IMR-90 (cell line): ENCODE measurements around the gene NKX1-1. TPM values are rescaled to one million over a fixed set of nuclear protein-coding genes. Genes with fewer than 3 reads are reported as not detected.

Experiments
- polyA plus RNA-seq, 3 experiments: library from polyadenylated mRNA; depleted of rRNA; stranded (reverse); fragments of >200 nt; gene quantifications; 2 replicates each; pipeline ENCODE4 v1.2.3, GENCODE V29; 2012; ENCODE audit warnings: low replicate concordance in 1 of 3
- total RNA-seq: library from RNA; depleted of rRNA; stranded (reverse); fragments of >200 nt; gene quantifications from 2 replicates; pipeline ENCODE4 v1.2.3, GENCODE V29; 2012
- TF ChIP-seq, protein P1 (sequence below): fragments of 150-350 bp; IDR thresholded peaks from 2 replicates; pipeline ENCODE4 v1.6.1; 2016; ENCODE audit warnings: low read depth, mild to moderate bottlenecking, low read length, moderate library complexity, borderline replicate concordance

NKX1-1 gene
- total and polyA plus RNA-seq, 2 of the 4 experiments (the other 2 are of a cell fraction) = not detected

DNA sequence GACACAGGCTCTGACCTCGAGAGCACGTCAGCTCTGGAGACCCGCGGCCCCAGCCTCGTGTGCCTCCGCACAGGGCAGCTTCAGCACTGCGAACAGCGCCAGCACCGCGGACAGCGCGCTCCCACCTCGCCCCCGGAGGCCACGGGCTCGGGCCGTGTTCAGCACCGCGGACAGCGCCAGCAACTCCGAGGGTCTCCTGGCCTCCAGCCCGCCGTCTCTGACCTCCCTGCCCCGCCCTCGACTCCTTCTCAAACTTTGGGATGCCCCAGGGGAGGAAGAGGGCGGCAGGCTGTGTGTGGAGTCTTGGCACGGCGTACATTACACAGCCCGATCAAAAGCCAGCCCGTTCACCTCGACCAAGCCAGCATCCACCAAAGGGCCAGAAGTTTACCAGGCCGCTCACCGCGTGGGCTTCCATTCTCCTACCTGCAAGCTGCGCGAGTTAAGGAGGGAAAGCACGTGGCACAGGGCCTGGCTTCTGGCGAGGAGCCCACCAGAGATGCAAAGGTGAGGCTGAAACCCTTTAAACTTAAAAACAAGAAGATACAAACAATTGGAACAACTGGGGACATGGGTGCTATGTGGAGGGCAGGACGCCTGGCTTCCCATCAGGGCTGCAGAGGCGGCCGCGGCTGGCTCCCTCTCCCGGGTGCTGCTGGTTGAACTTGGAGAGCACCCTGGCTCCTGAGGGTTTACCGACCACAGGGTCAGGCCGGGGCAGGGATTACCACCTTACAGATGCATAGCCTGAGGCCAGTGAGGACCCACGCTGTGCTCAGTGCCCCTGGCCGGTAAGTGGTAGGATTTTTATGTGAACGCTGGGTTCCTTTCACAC, 4.5 kb upstream of the NKX1-1 start (continued):
- TF ChIP-seq, protein P1, sequence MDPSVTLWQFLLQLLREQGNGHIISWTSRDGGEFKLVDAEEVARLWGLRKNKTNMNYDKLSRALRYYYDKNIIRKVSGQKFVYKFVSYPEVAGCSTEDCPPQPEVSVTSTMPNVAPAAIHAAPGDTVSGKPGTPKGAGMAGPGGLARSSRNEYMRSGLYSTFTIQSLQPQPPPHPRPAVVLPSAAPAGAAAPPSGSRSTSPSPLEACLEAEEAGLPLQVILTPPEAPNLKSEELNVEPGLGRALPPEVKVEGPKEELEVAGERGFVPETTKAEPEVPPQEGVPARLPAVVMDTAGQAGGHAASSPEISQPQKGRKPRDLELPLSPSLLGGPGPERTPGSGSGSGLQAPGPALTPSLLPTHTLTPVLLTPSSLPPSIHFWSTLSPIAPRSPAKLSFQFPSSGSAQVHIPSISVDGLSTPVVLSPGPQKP = no peak
